ENCODE data around the gene SLN.

SLN gene

GRCh38 chr11:107719073-107719472, 7.2 kb upstream of the SLN start:
- no peak for DNase-seq

- DNase-seq: no peak
These were observed 5.2 kb upstream of the SLN start for GRCh38 chr11:107716884-107717532.

GRCh38 chr11:107713009-107713408, 1.2 kb upstream of the SLN start:
- DNase-seq: no peak

- no peak for DNase-seq
These were observed 1.6 kb downstream of the SLN start for GRCh38 chr11:107710301-107710700.

- no peak for DNase-seq
These were observed 3.1 kb downstream of the SLN start for GRCh38 chr11:107708792-107709191.

GRCh38 chr11:107707807-107708206, 4.0 kb downstream of the SLN start:
- no peak for DNase-seq

GRCh38 chr11:107707215-107707671, 4.6 kb downstream of the SLN start:
- no peak for DNase-seq

GRCh38 chr11:107706531-107706930, 5.3 kb downstream of the SLN start:
- DNase-seq: no peak

GRCh38 chr11:107705027-107705426, 6.8 kb downstream of the SLN start:
- DNase-seq: no peak

GRCh38 chr11:107704451-107704850, 7.4 kb downstream of the SLN start:
- DNase-seq: no peak

GRCh38 chr11:107702723-107703122, 9.1 kb downstream of the SLN start:
- no peak for DNase-seq

- DNase-seq: no peak
These were observed 9.7 kb downstream of the SLN start for GRCh38 chr11:107702109-107702660.

GRCh38 chr11:107699371-107700285, 12.2 kb downstream of the SLN start:
- DNase-seq: no peak

- DNase-seq: no peak
These were observed 14.6 kb downstream of the SLN start for GRCh38 chr11:107697291-107697690.

GRCh38 chr11:107696140-107696539, 15.7 kb downstream of the SLN start:
- DNase-seq: no peak

- no peak for DNase-seq
These were observed 16.4 kb downstream of the SLN start for GRCh38 chr11:107695446-107695845.

GRCh38 chr11:107691000-107691750, 20.7 kb downstream of the SLN start:
- no peak for DNase-seq

GRCh38 chr11:107689317-107690202, 22.3 kb downstream of the SLN start:
- DNase-seq: peak; percentile 56

- no peak for DNase-seq
These were observed 23.4 kb downstream of the SLN start for GRCh38 chr11:107688322-107688918.

GRCh38 chr11:107683807-107684206, 28.0 kb downstream of the SLN start:
- DNase-seq: no peak

GRCh38 chr11:107683061-107683460, 28.8 kb downstream of the SLN start:
- no peak for DNase-seq

GRCh38 chr11:107682572-107682971, 29.3 kb downstream of the SLN start:
- DNase-seq: no peak

Measured in CD4-positive, alpha-beta T cell treated with Interleukin-17A for 1 hour (primary cell).